ENCODE results near the gene NHLRC4. TPM values are rescaled to one million over a fixed set of nuclear protein-coding genes. Genes with fewer than 3 reads are reported as not detected.

The NHLRC4 gene
- total and polyA plus RNA-seq, 2 of the 13 experiments (the other 11 are each of a cell fraction or from before 2014, with no cell fraction given): 0.40 to 0.59 TPM

DNA sequence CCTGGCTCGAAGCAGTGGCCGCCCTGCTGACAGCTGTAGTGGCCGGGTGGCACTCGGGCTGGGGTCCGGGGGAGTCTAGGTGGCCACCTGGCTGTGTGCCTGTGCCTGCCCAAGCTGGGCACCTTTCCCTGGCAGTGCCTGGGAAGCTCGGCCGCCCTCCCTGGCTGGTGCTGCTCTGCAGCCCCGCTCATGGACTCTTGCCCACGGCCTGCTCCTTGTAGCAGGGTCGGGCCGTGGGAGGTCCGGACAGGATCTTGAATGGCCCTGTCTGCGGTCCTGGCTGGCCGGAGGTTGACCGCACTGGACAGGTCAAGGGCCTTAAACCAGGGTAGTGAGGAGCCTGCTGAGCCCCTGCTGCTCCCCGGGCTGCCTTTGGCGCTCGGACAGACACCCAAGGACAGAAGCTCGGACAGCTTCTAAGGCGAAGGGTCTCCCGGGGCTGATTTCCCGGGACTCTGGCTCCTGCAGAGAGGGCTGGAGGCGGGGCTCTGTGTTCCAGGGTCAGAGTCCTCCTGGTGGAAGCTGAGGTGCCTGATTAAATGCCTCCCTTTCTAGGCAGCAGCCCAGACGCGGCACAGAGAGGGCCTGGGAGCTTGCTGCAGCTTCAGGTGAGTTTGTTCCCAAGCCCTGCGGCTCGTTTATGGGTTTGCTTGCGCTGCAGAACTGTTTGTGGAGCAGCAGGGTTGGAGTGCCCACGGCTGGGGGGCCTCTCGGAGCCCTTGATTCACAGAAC lies 33.2 kb upstream of the NHLRC4 start (continued):
- TF ChIP-seq, protein P1, sequence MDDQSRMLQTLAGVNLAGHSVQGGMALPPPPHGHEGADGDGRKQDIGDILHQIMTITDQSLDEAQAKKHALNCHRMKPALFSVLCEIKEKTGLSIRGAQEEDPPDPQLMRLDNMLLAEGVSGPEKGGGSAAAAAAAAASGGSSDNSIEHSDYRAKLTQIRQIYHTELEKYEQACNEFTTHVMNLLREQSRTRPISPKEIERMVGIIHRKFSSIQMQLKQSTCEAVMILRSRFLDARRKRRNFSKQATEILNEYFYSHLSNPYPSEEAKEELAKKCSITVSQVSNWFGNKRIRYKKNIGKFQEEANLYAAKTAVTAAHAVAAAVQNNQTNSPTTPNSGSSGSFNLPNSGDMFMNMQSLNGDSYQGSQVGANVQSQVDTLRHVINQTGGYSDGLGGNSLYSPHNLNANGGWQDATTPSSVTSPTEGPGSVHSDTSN (CRISPR knock-in tag; IDR thresholded peaks at IDR 0.05; ENCODE audit: borderline replicate concordance): no peak
- TF ChIP-seq JUNB (CRISPR knock-in tag; IDR thresholded peaks at IDR 0.05; ENCODE audit: borderline replicate concordance): no peak
- TF ChIP-seq, protein P2, sequence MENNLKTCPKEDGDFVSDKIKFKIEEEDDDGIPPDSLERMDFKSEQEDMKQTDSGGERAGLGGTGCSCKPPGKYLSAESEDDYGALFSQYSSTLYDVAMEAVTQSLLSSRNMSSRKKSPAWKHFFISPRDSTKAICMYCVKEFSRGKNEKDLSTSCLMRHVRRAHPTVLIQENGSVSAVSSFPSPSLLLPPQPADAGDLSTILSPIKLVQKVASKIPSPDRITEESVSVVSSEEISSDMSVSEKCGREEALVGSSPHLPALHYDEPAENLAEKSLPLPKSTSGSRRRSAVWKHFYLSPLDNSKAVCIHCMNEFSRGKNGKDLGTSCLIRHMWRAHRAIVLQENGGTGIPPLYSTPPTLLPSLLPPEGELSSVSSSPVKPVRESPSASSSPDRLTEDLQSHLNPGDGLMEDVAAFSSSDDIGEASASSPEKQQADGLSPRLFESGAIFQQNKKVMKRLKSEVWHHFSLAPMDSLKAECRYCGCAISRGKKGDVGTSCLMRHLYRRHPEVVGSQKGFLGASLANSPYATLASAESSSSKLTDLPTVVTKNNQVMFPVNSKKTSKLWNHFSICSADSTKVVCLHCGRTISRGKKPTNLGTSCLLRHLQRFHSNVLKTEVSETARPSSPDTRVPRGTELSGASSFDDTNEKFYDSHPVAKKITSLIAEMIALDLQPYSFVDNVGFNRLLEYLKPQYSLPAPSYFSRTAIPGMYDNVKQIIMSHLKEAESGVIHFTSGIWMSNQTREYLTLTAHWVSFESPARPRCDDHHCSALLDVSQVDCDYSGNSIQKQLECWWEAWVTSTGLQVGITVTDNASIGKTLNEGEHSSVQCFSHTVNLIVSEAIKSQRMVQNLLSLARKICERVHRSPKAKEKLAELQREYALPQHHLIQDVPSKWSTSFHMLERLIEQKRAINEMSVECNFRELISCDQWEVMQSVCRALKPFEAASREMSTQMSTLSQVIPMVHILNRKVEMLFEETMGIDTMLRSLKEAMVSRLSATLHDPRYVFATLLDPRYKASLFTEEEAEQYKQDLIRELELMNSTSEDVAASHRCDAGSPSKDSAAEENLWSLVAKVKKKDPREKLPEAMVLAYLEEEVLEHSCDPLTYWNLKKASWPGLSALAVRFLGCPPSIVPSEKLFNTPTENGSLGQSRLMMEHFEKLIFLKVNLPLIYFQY (CRISPR knock-in tag; IDR thresholded peaks at IDR 0.05; ENCODE audit: borderline replicate concordance): no peak; the same call in 1 of the 2 replicates
- no peak for TF ChIP-seq ARHGAP35 (CRISPR knock-in tag; IDR thresholded peaks at IDR 0.05; ENCODE audit: borderline replicate concordance)
- TF ChIP-seq ZNF292 (CRISPR knock-in tag; IDR thresholded peaks at IDR 0.05; ENCODE audit: borderline replicate concordance, low read depth): no peak
- no peak for TF ChIP-seq ZNF619 (CRISPR knock-in tag; IDR thresholded peaks at IDR 0.05)
- TF ChIP-seq NFE2 (CRISPR knock-in tag; IDR thresholded peaks at IDR 0.05): no peak
- TF ChIP-seq, protein P3, sequence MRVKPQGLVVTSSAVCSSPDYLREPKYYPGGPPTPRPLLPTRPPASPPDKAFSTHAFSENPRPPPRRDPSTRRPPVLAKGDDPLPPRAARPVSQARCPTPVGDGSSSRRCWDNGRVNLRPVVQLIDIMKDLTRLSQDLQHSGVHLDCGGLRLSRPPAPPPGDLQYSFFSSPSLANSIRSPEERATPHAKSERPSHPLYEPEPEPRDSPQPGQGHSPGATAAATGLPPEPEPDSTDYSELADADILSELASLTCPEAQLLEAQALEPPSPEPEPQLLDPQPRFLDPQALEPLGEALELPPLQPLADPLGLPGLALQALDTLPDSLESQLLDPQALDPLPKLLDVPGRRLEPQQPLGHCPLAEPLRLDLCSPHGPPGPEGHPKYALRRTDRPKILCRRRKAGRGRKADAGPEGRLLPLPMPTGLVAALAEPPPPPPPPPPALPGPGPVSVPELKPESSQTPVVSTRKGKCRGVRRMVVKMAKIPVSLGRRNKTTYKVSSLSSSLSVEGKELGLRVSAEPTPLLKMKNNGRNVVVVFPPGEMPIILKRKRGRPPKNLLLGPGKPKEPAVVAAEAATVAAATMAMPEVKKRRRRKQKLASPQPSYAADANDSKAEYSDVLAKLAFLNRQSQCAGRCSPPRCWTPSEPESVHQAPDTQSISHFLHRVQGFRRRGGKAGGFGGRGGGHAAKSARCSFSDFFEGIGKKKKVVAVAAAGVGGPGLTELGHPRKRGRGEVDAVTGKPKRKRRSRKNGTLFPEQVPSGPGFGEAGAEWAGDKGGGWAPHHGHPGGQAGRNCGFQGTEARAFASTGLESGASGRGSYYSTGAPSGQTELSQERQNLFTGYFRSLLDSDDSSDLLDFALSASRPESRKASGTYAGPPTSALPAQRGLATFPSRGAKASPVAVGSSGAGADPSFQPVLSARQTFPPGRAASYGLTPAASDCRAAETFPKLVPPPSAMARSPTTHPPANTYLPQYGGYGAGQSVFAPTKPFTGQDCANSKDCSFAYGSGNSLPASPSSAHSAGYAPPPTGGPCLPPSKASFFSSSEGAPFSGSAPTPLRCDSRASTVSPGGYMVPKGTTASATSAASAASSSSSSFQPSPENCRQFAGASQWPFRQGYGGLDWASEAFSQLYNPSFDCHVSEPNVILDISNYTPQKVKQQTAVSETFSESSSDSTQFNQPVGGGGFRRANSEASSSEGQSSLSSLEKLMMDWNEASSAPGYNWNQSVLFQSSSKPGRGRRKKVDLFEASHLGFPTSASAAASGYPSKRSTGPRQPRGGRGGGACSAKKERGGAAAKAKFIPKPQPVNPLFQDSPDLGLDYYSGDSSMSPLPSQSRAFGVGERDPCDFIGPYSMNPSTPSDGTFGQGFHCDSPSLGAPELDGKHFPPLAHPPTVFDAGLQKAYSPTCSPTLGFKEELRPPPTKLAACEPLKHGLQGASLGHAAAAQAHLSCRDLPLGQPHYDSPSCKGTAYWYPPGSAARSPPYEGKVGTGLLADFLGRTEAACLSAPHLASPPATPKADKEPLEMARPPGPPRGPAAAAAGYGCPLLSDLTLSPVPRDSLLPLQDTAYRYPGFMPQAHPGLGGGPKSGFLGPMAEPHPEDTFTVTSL (CRISPR knock-in tag; IDR thresholded peaks at IDR 0.05; ENCODE audit: borderline replicate concordance): 0 out of 2 replicates have a peak, but pooled peaks have one; percentile 32
- TF ChIP-seq, protein P4, sequence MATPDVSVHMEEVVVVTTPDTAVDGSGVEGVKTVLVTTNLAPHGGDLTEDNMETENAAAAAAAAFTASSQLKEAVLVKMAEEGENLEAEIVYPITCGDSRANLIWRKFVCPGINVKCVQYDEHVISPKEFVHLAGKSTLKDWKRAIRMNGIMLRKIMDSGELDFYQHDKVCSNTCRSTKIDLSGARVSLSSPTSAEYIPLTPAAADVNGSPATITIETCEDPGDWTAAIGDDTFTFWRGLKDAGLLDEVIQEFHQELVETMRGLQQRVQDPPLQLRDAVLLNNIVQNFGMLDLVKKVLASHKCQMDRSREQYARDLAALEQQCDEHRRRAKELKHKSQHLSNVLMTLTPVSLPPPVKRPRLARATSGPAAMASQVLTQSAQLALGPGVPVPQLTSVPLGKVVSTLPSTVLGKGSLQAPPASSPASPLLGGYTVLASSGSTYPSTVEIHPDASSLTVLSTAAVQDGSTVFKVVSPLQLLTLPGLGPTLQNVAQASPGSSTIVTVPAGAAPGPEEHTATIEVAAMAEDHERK (CRISPR knock-in tag; IDR thresholded peaks at IDR 0.05; ENCODE audit: low read depth): no peak
- TF ChIP-seq, protein P5, sequence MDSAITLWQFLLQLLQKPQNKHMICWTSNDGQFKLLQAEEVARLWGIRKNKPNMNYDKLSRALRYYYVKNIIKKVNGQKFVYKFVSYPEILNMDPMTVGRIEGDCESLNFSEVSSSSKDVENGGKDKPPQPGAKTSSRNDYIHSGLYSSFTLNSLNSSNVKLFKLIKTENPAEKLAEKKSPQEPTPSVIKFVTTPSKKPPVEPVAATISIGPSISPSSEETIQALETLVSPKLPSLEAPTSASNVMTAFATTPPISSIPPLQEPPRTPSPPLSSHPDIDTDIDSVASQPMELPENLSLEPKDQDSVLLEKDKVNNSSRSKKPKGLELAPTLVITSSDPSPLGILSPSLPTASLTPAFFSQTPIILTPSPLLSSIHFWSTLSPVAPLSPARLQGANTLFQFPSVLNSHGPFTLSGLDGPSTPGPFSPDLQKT (CRISPR knock-in tag; IDR thresholded peaks at IDR 0.05; ENCODE audit: borderline replicate concordance): no peak
- peak; percentile 76 for TF ChIP-seq HNF4G (IDR thresholded peaks at IDR 0.05; ENCODE audit: borderline replicate concordance, low read depth, low read length)
- TF ChIP-seq HNF4G (CRISPR knock-in tag; IDR thresholded peaks at IDR 0.05; ENCODE audit: borderline replicate concordance, low read depth): peak; percentile 55; the same call in 1 of the 2 replicates
- no peak for TF ChIP-seq TEAD2 (CRISPR knock-in tag; IDR thresholded peaks at IDR 0.05)
- TF ChIP-seq HOXA7 (CRISPR knock-in tag; IDR thresholded peaks at IDR 0.05): no peak
